HCT116 (cell line): Measurements from ENCODE around the gene ARRDC1.

ENCODE experiments used
- CBX3 ChIP-seq: IDR thresholded peaks from 2 replicates; pipeline ENCODE4 v1.6.1; 2012; ENCODE audit warnings: low read depth
- EZH2 ChIP-seq: fragments of 200-600 bp; sonication (generic); IDR thresholded peaks from 2 replicates; pipeline ENCODE4 v1.6.1; 2017; ENCODE audit warnings: antibody characterized with exemption, mixed run types
- POLR2A ChIP-seq: IDR thresholded peaks from 2 replicates; pipeline ENCODE4 v1.7.0; 2011; ENCODE audit warnings: borderline replicate concordance; ENCODE audit not compliant: insufficient read depth, insufficient read length; ENCODE audit errors: extremely low read depth
- POLR2AphosphoS5 ChIP-seq: IDR thresholded peaks from 2 replicates; pipeline ENCODE4 v1.6.1; 2011; ENCODE audit warnings: mild to moderate bottlenecking, low read depth, low read length, moderate library complexity
- RAD21 ChIP-seq: IDR thresholded peaks from 2 replicates; pipeline ENCODE4 v1.6.1; 2012; ENCODE audit warnings: low read depth, mild to moderate bottlenecking
- ZFX ChIP-seq: fragments of 450-650 bp; IDR thresholded peaks from 2 replicates; pipeline ENCODE4 v1.6.1; 2017
- TF ChIP-seq, protein P1 (sequence below), 3 experiments: fragments of 200-600 bp in 1 of 3; sonication (generic) in 1 of 3; IDR thresholded peaks in 2 of 3; conservative IDR thresholded peaks in 1 of 3; 2 replicates each; pipeline ENCODE4 v1.5.1; 2012 to 2017; ENCODE audit warnings: low read depth in 2 of 3, low read length in 2 of 3, antibody characterized with exemption in 1 of 3, borderline replicate concordance in 1 of 3, control low read depth in 1 of 3, mild to moderate bottlenecking in 1 of 3, mixed read lengths in 1 of 3, mixed run types in 1 of 3, moderate library complexity in 1 of 3; ENCODE audit not compliant: insufficient read depth in 1 of 3

DNA sequence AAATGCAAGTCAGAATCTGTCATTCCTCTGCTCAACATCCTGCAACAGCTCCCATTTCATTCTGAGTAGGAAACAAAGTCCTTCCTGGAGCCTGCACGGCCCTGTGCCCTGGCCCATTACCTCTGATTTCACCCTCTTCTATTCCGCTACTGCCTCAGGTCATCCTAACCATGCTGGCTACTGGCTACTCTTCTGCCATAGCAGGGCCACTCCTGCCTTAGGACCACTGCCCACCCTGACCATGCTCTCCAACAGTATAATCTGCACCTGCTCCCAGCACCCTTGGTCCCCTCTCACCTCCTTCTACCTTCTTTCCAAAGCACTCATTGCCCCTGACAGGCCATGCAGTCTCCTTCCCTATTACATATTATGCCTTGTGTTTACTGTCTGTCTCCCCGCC lies 34.9 kb upstream of the ARRDC1 start:
- TF ChIP-seq POLR2AphosphoS5 (no peak), EZH2 (no peak), POLR2A (no peak), ZFX (no peak), CBX3 (no peak), RAD21 (no peak)
- TF ChIP-seq, protein P1, sequence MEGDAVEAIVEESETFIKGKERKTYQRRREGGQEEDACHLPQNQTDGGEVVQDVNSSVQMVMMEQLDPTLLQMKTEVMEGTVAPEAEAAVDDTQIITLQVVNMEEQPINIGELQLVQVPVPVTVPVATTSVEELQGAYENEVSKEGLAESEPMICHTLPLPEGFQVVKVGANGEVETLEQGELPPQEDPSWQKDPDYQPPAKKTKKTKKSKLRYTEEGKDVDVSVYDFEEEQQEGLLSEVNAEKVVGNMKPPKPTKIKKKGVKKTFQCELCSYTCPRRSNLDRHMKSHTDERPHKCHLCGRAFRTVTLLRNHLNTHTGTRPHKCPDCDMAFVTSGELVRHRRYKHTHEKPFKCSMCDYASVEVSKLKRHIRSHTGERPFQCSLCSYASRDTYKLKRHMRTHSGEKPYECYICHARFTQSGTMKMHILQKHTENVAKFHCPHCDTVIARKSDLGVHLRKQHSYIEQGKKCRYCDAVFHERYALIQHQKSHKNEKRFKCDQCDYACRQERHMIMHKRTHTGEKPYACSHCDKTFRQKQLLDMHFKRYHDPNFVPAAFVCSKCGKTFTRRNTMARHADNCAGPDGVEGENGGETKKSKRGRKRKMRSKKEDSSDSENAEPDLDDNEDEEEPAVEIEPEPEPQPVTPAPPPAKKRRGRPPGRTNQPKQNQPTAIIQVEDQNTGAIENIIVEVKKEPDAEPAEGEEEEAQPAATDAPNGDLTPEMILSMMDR (IDR thresholded peaks at IDR 0.05 in 2 of 3, conservative IDR thresholded peaks at IDR 0.05 in 1 of 3; ENCODE audit: borderline replicate concordance in 1 of 3, insufficient read depth in 1 of 3, low read depth in 2 of 3, low read length in 2 of 3): no peak
